MV-4-11 (cell line): ENCODE data around the gene CTSF.

Source experiments
- DNase-seq: peaks from one replicate; lab custom pipeline; 2025; lab: John Stamatoyannopoulos, UW

The CTSF gene

GRCh38 chr11:66532784-66533183 lies 35.6 kb downstream of the CTSF start:
- no peak for DNase-seq

DNA sequence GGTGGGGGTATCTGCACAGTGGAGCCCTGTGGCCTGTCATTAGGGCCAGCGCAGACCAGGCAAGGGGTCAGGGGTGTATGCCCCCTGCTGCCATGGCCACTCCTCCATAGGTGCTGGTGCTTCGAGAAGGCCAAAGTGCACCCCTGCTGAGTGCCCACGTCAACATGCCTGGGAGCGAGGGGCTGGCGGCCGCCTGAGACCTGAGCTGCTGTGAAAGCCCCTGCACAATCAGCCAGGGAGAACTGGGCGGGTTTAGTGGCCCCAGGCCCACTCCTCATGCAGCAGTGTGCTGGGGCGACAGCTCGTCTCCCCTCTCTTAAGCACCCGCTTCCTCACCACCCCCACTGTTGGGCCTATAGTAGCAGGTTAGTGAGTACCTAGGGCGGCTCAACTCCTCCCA lies 36.6 kb downstream of the CTSF start:
- DNase-seq = no peak

DNA sequence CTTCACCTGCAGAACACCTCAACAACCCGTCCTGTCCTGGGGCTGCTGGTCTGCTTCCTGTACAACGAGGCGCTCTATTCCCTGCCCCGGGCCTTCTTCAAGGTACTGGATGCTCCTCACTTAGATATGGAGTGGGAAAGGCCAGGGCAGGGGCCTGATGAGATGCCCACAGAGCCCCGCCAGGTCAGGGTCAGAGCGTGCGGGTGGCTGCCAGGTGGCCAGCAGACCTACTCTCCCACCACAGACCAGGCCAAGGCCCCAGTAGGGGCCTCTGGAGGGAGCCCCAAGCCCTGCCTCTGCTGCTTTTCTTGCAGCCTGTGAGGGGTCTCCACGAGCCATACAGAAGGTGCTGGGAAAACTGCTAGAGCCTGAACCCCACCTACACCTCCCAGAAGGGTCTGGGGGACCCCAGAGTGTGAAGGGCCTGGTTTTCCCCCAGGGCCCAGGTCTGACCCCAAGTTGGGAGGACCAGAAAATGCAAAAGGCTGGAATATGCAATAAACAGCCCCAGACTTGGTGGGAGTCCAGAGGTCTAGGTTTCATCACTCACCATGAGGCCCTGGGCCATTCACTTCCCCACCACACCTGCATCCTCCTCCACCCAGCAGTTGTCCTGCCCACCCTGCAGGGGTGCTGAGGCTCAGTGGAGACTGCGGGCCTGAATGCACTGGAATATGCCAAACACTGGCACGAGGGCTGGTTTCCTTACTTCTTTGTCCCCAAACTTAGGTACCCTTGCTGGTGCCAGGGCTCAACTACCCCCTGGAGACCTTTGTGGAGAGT lies 37.3 kb downstream of the CTSF start:
- DNase-seq = no peak

DNA sequence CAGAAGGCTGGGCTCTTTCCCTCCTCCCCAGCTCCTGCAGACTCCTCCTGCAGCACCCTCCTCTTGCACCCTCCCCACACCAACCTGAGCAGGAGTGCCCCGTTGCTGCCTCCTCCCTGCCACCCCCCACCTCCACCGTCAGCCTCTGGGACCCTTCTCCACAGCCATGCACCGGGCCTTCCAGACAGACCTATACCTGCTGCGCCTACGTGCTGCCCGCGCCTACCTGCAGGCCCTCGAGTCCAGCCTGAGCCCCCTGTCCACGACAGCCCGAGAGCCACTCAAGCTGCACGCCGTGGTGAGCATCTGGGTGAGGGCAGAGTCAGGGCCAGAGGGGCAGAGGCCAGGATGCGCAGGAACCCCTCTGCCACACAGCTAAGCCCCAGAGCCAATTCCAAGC lies 38.8 kb downstream of the CTSF start:
- no peak for DNase-seq

- DNase-seq = no peak
Measured at GRCh38 chr11:66529069-66529468, 39.3 kb downstream of the CTSF start.

- DNase-seq = no peak
Measured at GRCh38 chr11:66524304-66525040, 43.9 kb downstream of the CTSF start.

GRCh38 chr11:66523611-66524010 lies 44.8 kb downstream of the CTSF start:
- no peak for DNase-seq
